ENCODE measurements around the gene CAMK1D.
"Not testable (repeated sequence)": the region's sequence is repeated elsewhere in the genome, so short reads cannot be mapped to it uniquely, and the experiment has no call there.

Gene CAMK1D

DNA sequence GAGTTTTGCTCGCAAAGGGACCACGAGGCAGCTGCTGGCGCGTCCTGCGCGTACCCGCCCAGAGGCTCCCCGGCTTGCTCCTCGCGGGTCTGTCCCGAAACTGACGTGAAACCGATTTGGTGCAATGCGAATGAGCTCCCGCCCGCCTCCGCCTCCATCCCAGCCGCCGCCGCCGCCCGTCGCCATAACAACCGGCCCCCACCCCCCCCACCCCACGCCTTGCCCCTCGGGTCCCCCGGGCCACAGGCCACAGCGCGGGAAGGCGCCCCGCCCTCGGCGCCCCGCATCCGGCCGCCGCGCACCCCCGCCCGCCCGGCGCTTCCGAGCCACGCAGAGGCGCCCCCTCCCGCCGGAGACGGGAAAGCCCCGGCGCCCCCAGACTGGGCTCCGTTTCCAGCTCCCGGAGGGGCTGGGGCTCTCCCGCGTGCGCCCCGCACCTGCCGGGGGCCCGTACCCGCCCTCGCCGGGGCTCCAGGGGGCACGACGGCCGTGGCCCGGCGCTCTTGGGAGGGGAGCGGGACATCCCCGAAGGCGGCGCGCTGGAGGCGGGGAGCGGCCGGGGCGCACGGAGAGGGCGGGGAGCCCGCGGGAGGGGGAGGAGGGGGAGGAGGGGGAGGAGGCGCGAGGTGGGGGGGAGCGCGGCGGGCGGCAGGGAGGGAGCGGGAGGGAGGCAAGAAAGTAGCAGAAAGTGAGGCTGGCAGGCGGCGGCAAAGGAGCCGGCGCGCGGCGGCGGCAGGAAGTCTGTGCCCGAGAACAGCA, at the start of gene CAMK1D:
Gene CAMK1D, plus strand, starts transcription at position 678 of the 759 bp plus-strand sequence.
- DNase-seq = peak; percentile 11

DNA sequence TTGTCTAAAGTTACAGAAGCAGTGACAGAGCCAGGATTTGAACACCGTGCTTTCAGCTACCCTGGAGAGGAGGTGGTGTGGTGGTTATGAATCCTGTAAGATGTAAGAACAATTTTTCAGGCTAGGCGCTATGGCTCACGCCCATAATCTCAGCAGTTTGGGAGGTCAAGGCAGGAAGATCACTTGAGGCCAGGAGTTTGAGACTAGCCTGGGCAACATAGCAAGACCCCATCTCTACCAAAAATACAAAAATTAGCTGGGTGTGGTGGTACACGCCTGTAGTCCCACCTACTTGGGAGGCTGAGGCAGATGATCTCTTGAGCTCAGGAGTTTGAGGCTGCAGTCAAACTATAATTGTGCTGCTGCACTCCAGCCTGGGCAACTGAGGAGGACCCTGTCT, 48.3 kb upstream of the CAMK1D start:
- DNase-seq = not testable (repeated sequence)

DNA sequence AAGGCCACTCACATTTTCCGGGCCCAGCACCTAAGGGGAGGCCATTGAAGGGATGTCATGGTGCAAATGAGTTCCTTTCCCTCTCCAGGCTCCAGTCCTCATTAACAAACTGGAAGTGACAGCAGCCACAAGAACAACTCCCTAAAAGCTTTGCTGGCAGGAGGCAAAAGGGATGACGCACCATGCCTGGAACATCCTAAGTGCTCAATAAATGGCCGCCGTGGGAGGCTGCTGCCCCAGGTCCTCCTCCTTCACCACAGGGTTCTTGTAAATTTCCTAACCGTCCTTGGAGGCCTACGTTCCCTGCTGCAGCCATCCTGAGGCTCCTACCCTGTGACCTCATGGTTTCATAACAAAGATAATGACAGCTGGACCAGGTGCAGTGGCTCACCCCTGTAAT, 41.3 kb upstream of the CAMK1D start:
- DNase-seq = no peak

DNA sequence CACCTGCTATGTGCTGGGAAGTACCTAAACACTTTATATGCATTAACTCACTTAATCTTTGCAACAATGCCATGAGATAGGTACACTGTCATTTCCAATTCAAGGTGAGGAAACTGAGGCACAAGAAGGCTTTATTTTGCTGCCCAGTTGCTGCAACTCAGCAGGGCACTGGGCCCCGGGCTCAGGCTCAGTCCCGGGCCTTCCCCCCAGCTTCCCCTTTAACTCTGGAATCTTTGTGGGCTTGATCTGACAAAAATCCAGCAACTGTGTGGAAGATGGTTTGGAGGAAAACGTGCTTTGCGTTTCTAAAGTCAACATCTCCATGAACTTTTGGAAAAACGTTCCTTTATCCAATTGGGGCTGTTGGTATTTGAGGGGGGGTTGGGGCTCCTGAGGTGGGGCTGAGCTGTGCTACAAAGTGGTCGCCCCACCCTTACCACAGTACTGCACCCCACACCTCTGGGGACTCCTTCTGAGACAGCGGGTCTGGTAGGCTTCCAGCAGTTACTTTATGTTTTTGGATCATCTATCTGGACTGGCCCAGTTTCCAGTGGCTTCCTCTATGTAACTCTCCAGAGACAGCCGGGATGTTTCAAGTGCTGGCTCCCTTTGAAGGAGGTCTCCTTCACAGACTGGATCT, 40.5 kb upstream of the CAMK1D start:
- DNase-seq = no peak

DNA sequence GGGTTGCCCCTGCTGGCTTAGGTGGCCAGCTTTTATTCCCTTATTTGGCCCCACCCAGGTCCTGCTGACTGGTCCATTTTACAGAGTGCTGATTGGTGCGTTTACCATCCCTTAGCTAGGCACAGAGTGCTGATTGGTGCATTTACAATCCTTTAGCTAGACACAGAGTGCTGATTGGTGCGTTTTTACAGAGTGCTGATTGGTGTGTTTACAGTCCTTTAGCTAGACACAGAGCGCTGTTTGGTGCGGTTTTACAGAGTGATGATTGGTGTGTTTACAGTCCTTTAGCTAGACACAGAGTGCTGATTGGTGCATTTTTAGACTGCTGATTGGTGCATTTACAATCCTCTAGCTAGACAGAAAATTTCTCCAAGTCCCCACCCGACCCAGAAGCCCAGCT, 39.6 kb upstream of the CAMK1D start:
- not testable (repeated sequence) for DNase-seq

DNA sequence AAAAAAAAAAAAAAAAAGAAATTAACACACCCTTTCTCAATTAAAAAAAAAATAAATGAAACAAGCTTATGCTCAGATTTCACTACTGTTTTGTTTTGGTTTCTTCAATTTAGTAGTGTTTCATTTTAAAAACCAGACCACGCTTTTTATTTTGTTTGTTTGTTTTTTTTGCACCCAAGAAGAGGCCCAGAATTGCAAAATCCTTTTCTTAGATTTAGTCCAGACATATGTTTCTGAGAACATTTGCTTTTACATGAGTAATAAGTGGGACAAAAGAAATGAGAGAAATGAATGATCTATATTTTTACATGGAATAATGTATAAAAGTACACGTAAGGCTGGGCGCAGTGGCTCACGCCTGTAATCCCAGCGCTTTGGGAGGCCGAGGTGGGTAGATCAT, 34.5 kb upstream of the CAMK1D start:
- DNase-seq = no peak

DNA sequence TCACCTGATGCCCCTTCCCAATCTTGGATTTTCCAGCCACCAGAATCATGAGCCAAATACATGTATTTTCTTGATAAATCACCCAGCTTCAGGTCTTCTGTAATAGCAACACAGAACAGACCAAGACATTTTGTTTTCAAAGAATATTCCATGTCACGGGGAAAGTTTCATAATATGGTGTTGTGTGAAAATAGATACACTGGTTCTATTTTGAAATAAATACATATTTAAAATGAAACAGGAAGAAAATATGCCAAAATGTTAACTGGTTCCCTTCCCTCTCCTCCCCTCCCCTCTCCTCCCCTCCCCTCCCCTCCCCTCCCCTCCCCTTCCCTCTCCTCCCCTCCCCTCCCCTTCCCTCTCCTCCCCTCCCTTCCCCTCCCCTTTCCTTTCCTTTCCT, 30.3 kb upstream of the CAMK1D start:
- no peak for DNase-seq

DNA sequence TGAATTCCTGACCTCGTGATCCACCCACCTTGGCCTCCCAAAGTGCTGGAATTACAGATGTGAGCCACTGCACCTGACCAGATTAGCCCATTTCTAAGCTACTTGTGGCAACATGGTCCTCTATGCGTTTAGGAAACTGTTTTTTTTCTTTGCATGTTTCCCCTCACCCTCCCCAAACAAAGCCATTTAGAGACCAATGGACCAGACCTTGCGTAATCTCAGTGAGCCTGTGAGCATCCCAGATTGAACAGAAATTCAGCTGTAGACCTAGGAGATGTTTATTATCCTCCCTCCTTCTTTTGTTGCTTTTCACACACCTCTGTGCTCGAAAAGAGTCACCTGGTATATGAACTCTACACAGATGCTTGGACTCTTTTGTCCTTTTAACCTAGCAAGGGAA, 28.5 kb upstream of the CAMK1D start:
- DNase-seq = no peak

DNA sequence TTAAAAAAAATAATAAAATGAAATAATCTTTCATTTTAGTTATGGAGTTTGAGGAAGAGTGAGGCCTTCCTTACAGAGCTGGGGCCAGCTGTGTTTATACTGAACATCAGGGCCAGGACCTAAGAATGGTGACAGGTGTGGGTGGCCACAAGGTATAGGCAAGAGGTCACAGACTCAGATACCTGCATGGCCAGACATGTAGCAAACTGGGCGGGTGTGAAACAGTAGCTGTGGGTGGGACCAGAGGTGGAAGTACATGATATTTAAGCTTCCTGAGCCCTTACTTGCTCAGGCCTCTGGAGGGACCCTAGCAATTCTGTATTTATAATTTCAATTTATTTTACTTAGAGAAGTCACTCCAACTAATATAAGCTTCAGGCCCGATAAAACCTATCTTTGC, 27.7 kb upstream of the CAMK1D start:
- no peak for DNase-seq

DNA sequence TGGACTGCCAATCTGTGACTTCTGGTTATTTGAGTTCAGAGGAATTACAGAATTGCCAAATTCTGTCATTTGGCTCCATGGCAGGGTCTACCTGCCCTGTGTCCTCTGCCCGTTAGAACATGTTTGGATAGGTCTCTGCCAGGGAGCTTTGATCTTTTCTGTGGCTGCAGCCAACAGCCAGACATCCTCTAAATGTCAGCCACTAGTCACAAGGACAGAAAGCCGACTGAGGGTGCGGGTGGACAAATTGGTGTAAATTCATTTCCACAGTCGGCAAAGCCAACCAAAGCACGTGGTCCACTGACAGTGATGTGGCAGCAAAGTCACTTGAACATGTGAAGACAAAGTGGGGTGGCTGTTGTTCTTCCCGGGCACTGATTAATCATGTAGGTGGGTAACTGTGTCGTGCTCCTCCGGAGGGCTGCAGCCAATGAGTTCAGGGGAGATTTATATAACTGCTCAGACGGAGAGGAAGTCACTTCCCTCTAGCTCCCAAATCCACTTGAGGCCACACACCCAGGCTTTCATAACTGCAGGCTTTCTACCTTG, 26.7 kb upstream of the CAMK1D start:
- no peak for DNase-seq

DNA sequence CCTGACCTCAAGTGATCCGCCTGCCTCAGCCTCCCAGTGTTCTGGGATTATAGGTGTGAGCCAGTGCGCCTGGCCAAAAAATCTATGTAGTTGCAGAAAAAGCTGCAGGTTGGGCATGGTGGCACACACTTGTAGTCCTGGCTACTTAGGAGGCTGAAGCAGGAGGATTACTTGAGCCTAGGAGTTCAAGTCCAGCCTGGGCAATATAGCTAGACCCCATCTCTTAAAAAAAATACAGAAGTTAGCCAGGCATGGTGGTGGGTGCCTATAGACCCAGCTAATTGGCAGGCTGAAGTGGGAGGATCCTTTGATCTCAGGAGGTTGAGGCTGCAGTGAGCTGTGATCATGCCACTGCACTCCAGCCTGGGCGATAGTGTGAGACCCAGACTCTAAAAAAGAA, 24.8 kb upstream of the CAMK1D start:
- DNase-seq = no peak

DNA sequence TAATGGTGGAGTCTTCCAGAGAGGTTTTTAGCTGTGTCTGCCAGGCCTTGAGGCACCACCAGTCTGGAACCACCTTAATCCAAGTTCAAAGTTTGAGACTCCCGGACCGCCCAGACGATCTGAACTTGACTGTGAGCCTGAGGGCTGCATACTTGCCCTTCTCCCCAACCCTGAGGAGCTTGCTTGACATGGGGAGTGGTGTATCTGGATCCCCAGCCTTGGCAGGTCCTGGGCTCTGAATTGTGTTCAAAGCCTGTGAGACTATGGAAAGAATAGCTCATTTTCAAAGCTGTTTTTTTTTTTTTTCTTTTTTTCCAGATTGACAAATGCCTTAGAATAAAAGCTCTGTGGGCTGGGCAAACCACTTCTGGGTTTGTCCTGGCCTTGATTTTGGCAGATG, 22.3 kb upstream of the CAMK1D start:
- no peak for DNase-seq

DNA sequence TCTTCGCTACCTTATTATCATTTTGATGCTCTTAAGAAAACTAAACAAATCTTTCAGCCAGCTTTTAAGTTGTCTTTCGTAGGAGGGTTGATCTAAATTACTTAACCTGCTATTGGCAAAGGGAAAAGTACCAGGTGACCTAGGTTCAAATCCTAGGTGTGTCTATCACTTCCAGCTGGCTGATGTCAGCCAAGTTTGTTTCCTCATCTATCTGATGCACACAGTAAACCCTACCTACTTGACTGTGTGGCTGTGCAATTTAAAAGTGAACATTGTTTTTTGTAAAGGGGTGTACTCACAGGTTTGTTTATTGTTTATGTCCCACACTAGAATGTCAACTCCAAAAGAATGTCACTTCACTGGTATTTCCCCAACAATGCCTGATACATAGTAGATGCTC, 21.9 kb upstream of the CAMK1D start:
- no peak for DNase-seq

DNA sequence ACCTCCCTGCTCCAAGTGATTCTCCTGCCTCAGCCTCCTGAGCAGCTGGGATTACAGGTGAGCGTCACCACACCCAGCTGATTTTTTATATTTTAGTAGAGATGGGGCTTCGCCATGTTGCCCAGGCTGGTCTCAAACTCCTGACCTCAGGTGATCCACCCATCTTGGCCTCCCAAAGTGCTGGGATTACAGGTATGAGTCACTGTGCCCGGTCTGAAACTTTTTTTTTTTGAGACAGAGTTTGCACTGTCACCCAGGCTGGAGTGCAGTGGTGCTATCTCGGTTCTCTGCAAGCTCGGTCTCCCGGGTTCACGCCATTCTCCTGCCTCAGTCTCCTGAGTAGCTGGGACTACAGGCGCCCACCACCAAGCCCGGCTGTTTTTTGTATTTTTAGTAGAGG, 21.0 kb upstream of the CAMK1D start:
- not testable (repeated sequence) for DNase-seq

DNA sequence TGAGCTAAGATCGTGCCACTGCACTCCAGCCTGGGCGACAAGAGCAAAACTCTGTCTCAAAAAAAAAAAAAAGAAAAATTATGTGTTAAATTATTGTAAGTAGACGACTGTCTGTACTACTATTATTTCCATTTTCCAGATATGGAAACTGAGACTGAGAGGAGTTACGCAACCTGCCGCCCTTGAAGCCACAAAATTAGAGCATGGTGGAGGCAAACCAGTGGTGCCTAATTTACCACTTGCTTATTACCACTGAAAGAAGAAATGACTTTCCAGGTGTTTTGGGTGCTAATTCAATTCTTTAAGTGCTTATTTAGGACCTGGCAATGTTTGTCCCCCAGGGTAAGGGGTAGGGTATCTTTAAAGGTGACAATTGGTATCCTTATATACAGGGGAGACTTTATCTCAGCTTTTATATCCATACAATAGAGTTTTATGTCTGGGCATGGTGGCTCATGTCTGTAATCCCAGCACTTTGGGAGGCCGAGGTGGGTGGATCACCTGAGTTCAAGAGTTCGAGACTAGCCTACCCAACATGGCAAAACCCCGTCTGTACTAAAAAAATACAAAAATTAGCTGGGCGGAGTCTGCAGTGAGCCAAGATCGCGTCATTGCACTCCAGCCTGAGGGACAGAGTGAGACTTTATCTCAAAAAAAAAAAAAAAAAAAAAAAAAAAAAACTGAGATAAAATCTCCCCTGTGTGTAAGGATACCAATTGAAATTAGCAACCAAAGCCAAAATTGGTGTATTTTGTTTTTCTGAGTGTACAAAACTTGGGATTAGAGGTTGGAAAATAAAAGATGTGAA, 16.6 kb upstream of the CAMK1D start:
- DNase-seq = no peak

DNA sequence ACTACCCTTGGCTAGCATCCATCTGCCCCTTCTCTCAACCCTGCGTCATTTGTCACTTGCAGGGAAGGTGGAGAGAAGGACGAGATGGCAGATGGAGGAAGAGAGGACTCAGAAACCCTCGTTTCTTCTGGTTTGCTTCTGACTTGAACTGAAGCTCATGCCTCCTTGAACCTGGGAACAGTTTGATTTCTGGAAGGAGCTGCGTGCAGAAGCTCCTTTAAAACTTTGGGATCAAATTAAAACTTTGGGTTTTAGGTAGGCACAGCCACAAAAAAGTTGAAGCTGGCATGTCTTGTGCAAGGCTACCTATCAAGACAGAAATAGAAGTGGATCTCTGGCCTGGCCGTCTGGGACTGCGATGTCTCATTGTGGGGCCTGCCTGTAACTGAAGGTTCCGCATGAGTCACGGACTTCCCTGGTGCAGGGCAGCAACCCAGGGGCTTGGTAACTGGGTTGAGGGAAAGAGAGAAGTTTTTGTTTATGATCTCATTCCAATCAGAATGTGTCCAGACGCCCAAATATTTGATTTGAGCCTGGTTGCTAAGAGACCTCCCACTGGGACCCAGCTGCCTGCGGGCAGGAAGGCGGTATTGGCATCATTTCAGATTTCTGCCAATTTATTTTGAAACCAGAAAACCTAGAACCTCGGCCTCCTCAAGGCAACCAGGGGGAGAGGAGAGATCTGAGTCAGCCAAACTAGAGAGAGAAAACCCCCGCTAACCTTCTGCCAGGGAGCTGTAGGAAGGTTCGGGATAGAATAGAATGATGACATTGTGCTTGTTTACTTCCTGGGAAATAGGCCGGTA, 15.8 kb upstream of the CAMK1D start:
- peak; percentile 6 for DNase-seq

DNA sequence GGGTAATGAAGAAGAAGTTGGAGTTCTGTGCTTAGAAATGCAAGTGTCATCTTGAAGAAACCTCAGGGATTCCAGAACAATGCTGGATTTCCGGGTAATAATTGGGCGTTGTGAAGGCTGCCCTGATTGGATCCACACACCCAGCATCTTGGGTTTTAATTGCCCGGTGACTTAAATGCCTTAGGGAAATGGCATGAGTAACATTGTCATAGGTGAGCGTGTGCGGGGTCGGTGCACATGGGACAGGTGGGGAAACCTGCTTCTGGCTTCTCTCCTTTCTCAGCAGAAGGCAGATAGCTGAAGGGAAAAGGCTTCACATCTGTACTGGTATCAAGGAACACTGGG, 15.2 kb upstream of the CAMK1D start:
- no peak for DNase-seq

DNA sequence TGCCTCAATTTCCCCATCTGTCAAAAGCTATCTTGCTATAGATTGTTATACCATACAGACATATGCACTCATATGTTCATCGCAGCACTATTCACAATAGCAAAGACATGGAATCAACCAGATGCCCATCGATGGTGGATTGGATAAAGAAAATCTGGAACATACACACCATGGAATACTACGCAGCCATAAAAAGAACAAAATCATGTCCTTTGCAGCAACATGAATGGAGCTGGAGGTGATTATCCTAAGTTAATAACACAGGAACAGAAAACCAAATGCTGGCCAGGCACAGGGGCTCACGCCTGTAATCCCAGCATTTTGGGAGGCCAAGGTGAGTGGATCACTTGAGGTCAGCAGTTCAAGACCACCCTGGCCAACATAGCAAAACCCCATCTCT, 14.2 kb upstream of the CAMK1D start:
- DNase-seq = not testable (repeated sequence)

DNA sequence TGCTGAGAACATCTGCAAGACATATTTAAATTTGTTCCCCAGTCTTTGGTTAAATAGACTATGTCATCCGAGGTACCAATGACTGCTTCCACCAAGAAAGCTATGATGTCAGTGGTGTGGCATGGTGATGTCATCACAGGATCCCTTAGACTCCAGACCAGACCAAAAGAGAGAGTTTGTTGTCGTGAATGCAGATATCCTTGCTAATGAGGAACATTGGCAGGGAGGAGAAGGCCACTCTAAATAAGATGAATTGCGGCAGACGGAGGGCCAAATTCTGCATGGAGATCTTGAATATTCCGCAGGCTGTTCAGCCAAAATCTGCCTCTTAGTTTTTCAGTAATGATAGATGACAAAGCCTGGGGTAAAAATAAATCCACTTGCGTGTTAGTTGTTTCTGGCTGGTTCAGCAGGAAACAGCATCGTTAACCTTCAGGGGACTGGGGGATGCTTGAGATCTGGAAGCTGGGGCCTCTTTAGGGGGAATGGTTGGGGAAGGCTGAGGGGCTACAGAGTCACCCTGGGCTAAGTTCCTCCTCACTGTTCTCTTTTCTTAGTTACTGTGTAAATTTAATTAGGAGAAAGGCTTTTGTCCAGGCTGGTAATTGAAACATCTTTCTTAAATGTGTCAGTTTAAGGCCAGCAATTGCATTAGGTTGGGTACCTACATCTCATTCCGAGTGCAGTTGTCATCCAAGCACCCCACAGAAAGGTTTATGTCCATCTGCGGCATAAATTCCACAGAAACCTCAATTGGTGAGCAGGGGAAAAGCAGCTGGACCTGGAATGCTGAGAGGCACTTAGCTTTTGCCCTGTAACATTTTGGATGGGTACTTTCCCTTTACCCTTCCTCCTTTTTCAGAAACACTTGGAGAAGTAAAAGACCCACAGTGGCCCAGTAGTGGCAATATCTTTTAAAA, 11.6 kb upstream of the CAMK1D start:
- DNase-seq = no peak

DNA sequence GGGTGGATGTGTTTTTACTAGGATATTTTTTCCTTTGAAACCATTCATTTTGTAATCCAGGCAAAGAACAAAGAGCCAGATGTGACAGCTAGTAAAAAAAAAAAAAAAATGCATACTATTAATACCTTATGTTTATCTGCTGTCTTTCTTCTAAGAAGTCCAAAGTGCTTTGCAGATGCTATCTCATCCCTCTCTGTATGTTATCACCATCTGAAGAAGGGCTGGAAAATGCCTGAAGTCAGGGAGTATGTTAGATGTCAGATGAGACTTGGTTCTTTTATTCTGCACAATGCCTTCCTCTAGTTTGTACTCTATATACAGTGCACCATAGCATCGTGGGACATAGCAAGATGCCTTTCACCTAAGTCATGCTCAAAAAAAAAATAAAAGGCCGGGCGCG, 10.4 kb upstream of the CAMK1D start:
- no peak for DNase-seq

DNA sequence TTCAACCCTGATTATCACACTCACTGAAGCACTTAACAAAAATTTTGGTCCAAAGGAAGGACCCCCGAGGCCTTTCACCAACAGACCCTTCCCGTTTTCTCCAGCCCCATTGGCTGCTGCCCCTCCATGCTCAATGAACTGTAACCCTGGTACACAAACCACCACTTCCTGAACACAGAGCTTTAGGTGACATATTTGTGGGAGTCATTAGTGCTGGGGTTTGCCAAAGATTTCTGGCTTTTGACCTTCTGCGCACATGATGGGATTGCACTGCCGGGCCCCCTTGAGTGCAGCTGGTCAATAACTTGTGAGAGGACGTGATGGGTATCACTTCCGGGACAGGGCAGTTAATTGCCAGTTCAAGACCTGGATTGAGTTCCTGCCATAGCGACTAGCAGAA, 9.0 kb upstream of the CAMK1D start:
- no peak for DNase-seq

DNA sequence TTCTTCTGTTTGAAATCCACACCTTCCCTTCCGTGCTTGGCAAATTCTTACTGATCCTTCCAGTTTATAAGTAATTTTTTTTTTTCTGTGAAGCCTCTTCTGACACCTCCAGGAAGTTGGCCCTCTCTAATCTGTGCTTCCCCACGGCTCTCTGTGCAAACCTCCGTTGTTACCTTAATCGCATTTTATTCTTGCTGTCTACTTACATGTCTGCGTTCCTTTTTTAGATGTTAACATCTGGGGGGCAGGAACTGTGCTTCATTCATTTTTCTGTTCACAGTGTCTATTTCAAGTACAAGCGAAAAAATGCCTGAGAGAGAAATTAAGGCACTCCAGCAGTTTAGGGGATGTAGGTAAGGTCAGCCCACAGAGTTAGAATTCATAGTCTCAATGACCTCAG, 8.4 kb upstream of the CAMK1D start:
- DNase-seq = no peak
